Measurements from ENCODE around the gene ASCC2.
"Not testable (repeated sequence)": the region's sequence is repeated elsewhere in the genome, so short reads cannot be mapped to it uniquely, and the experiment has no call there.

ASCC2 gene

GRCh38 chr22:29754658-29755395, 83.2 kb downstream of the ASCC2 start:
- DNase-seq (ENCODE audit: low read depth in 3 of 3): not testable (repeated sequence)

GRCh38 chr22:29753808-29754657, 84.0 kb downstream of the ASCC2 start:
- no peak for DNase-seq (ENCODE audit: low read depth in 3 of 3)

DNA sequence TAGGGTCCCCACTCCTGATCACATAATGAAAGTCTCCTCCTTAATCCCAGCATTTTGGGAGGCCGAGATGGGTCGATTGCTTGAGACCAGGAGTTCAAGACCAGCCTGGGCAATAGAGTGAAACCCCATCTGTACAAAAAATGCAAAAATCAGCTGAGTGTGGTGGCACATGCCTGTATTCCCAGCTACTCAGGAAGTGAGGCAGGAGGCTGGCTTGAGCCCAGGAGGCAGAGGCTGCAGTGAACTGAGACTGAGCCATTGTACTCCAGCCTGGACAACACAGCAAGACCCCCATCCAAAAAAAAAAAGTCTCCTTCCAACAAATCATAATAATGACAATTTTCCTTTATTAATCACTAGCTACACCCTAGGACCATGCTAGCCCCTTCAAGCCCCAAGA, 86.4 kb downstream of the ASCC2 start:
- DNase-seq (ENCODE audit: low read depth in 3 of 3): no peak

- DNase-seq (ENCODE audit: low read depth in 3 of 3): no peak
These were observed 87.2 kb downstream of the ASCC2 start for GRCh38 chr22:29750559-29751538.

DNA sequence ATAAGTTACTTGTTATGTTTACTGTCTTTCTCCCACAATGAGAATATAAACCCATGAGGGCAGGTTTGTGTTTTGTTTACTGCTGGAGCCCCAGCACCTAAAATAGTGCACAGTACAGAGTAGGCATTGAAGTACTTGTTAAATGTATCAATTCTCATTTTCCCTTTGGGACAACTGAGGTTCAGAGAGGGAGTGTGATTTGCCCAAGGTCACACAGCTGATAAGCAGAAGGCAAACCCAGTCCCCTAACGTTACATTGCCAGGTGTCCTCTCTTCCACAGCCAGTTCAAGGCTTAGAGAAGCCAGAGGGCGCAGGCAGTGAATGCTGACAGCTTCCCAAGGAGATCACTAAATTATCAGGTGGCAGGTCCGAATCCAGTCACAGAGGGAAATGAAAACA, 88.0 kb downstream of the ASCC2 start:
- DNase-seq (ENCODE audit: low read depth in 3 of 3): no peak

GRCh38 chr22:29748248-29748893, 89.7 kb downstream of the ASCC2 start:
- no peak for DNase-seq (ENCODE audit: low read depth in 3 of 3)

DNA sequence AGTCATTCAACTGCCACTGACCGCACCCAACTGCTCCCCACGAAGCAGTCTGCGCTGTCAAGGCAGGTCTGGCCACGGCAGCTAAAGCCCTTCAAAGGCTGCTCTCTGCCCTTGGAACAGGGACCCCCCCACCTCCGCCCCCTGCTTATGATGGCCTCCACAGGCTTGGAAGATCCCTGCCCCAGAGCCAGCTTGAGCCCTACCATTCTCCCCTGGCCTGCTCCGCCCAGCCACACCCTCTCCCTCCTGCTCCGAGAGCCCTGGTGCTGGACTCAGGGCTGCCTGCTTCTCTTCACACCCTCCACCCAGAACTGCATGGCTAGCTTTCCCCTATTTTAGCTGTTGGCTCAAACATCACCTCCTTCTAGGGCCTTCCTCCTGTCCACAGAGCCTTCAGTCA, 90.2 kb downstream of the ASCC2 start:
- no peak for DNase-seq (ENCODE audit: low read depth in 3 of 3)

DNA sequence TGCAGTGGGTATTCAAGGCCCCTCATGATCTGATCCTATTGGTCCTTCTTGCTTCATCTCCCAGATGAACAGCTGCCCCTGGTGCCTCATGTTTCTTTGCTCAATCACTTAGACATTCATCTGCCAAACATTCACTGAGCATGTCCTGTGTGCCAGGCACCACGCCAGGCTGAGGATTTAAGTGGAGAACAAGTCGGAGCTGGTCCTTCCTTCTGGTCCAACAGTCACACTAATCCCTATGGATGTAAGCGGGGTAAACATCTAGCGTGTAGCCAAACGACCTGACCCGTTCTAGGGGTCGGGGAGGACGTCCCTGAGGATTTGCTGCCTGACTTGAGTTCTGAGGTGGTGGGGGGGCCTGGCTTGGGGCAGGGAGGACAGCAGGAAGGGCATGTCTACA, 93.2 kb downstream of the ASCC2 start:
- no peak for DNase-seq (ENCODE audit: low read depth in 3 of 3)

GRCh38 chr22:29742326-29742725, 95.7 kb downstream of the ASCC2 start:
- no peak for DNase-seq (ENCODE audit: low read depth in 3 of 3)

GRCh38 chr22:29741926-29742325, 96.1 kb downstream of the ASCC2 start:
- DNase-seq (ENCODE audit: low read depth in 3 of 3): no peak

DNA sequence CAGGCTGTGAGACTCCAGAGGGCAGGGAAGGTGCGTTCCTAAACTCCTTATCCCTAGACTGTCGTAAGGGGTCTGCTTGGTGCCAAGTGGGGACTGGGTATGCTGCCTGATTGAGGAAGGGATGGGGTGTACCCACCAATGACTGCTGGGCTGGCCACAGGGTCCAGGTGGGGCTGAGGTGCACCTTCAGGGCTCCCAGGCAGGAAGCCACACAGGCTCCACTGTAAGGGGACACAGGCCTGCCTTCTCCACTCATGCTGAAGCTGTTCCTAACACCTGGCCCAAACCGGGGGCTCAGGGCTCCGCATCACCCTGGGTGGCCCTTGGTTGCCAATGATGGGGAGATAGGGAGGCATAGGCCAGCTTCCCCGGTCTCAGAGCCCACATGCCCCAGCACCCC, 97.9 kb downstream of the ASCC2 start:
- DNase-seq (ENCODE audit: low read depth in 3 of 3): no peak

DNA sequence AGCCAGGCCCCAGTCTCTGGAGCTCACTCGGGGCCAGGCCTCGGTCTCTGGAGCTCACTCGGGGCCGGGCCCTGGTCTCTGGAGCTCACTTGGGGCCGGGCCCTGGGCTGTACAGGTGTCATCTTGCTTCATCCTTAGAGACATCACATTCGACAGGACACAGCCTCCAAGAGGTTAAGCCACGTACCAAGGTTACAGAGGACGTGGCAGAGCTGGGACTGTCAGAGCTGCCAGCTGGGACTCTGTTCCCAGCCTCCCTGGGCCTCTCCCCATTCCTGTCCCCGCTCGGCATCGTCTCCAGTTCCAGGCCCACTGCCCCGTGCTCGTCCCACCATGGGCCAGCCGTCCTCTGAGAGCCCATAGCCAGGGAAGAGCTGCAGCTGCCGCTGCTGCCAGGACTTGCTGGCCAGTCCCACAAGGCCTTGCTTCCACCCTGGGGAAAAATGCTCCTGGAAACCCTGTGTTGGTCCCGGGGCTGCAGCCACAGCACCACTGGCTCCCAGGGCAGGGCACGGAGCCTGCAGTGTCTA, 98.7 kb downstream of the ASCC2 start:
- DNase-seq (ENCODE audit: low read depth in 3 of 3): no peak
